Parathyroid adenoma (tissue), 2 donors: Measurements from ENCODE around the gene PGM5.

Experiments used
- H2AFZ ChIP-seq: fragments of 300-600 bp; sonication (generic); one replicate; pipeline ENCODE4 v1.7.0; 2017; ENCODE audit warnings: antibody characterized with exemption, mild to moderate bottlenecking
- H3K27ac ChIP-seq: fragments of 300-600 bp; sonication (generic); one replicate; pipeline ENCODE4 v1.7.0; 2017
- H3K27me3 ChIP-seq: fragments of 300-600 bp; sonication (generic); one replicate; pipeline ENCODE4 v1.7.0; 2017; ENCODE audit warnings: low read length; ENCODE audit not compliant: control insufficient read depth, insufficient read depth
- H3K36me3 ChIP-seq: fragments of 300-600 bp; sonication (generic); one replicate; pipeline ENCODE4 v1.7.0; 2017; ENCODE audit warnings: low read length; ENCODE audit not compliant: control insufficient read depth, insufficient read depth
- H3K4me1 ChIP-seq: fragments of 300-600 bp; sonication (generic); one replicate; pipeline ENCODE4 v1.7.0; 2017; ENCODE audit warnings: control low read depth
- H3K4me2 ChIP-seq: fragments of 300-600 bp; sonication (generic); one replicate; pipeline ENCODE4 v1.7.0; 2017; ENCODE audit warnings: low read length
- H3K4me3 ChIP-seq: fragments of 300-600 bp; sonication (generic); one replicate; pipeline ENCODE4 v1.7.0; 2017; ENCODE audit warnings: low read depth, low read length
- H3K79me2 ChIP-seq: fragments of 300-600 bp; sonication (generic); one replicate; pipeline ENCODE4 v1.7.0; 2017; ENCODE audit warnings: control low read depth
- H3K9ac ChIP-seq: fragments of 300-600 bp; sonication (generic); one replicate; pipeline ENCODE4 v1.7.0; 2017; ENCODE audit warnings: mild to moderate bottlenecking
- H3K9me3 ChIP-seq: fragments of 300-600 bp; sonication (generic); one replicate; pipeline ENCODE4 v1.7.0; 2017; ENCODE audit warnings: low read length; ENCODE audit not compliant: control insufficient read depth
- CTCF ChIP-seq: fragments of 300-600 bp; sonication (generic); IDR thresholded peaks from one replicate; pipeline ENCODE4 v1.7.0; 2017; ENCODE audit warnings: antibody characterized with exemption, mild to moderate bottlenecking
- donor health status: primary hyperparathyroidism.

PGM5 gene

GRCh38 chr9:68447611-68448010, 91.2 kb downstream of the PGM5 start:
- H3K9ac ChIP-seq: no peak overlapping the region
- H3K4me1 ChIP-seq: no peaks in the 10 kb centered on the region
- no peaks in the 10 kb centered on the region for H3K79me2 ChIP-seq
- H3K27me3 ChIP-seq: no peaks in the 10 kb centered on the region
- H3K9me3 ChIP-seq: no peaks in the 10 kb centered on the region
- H3K36me3 ChIP-seq: no peaks in the 10 kb centered on the region
- H3K27ac ChIP-seq: no peak overlapping the region
- TF ChIP-seq CTCF: no peak
- no peak overlapping the region for H2AFZ ChIP-seq
- no peak overlapping the region for H3K4me2 ChIP-seq
- H3K4me3 ChIP-seq: no peak overlapping the region

GRCh38 chr9:68454579-68455334, 98.3 kb downstream of the PGM5 start:
- no peak overlapping the region for H3K27ac ChIP-seq

GRCh38 chr9:68455451-68455850, 99.0 kb downstream of the PGM5 start:
- H3K4me1 ChIP-seq: no peaks in the 10 kb centered on the region
- no peak overlapping the region for H3K4me2 ChIP-seq

More at GRCh38 chr9:68454579-68455334, 98.3 kb downstream of the PGM5 start:
- no peak for TF ChIP-seq CTCF
- Histone ChIP-seq H3K9ac (no peak overlapping the region), H3K4me3 (no peak overlapping the region), H3K9me3 (no peaks in the 10 kb centered on the region), H2AFZ (no peak overlapping the region), H3K4me2 (no peak overlapping the region), H3K4me1 (no peaks in the 10 kb centered on the region), H3K79me2 (no peaks in the 10 kb centered on the region), H3K36me3 (no peaks in the 10 kb centered on the region), H3K27me3 (no peaks in the 10 kb centered on the region)

GRCh38 chr9:68457803-68458202, 101.4 kb downstream of the PGM5 start:
- Histone ChIP-seq H3K9me3 (no peaks in the 10 kb centered on the region), H3K4me1 (no peaks in the 10 kb centered on the region), H3K4me2 (no peak overlapping the region), H3K36me3 (no peaks in the 10 kb centered on the region), H2AFZ (no peak overlapping the region), H3K27me3 (no peaks in the 10 kb centered on the region), H3K9ac (no peak overlapping the region), H3K79me2 (no peaks in the 10 kb centered on the region), H3K27ac (no peak overlapping the region), H3K4me3 (no peak overlapping the region)
- TF ChIP-seq CTCF: no peak

More at GRCh38 chr9:68455451-68455850, 99.0 kb downstream of the PGM5 start:
- Histone ChIP-seq H3K9ac (no peak overlapping the region), H3K9me3 (no peaks in the 10 kb centered on the region), H3K79me2 (no peaks in the 10 kb centered on the region), H3K27ac (no peak overlapping the region), H3K27me3 (no peaks in the 10 kb centered on the region), H3K4me3 (no peak overlapping the region), H2AFZ (no peak overlapping the region), H3K36me3 (no peaks in the 10 kb centered on the region)
- no peak for TF ChIP-seq CTCF

- no peaks in the 10 kb centered on the region for H3K79me2 ChIP-seq
Observed at GRCh38 chr9:68458918-68459317, 102.5 kb downstream of the PGM5 start.

More at GRCh38 chr9:68458918-68459317, 102.5 kb downstream of the PGM5 start:
- Histone ChIP-seq H2AFZ (no peak overlapping the region), H3K36me3 (no peaks in the 10 kb centered on the region), H3K27me3 (no peaks in the 10 kb centered on the region), H3K4me3 (no peak overlapping the region), H3K4me1 (no peaks in the 10 kb centered on the region), H3K9me3 (no peaks in the 10 kb centered on the region), H3K9ac (no peak overlapping the region), H3K4me2 (no peak overlapping the region), H3K27ac (no peak overlapping the region)
- no peak for TF ChIP-seq CTCF
